ENCODE data around the gene GTF2H4.
"Not testable (repeated sequence)": the region's sequence is repeated elsewhere in the genome, so short reads cannot be mapped to it uniquely, and the experiment has no call there.

The GTF2H4 gene

DNA sequence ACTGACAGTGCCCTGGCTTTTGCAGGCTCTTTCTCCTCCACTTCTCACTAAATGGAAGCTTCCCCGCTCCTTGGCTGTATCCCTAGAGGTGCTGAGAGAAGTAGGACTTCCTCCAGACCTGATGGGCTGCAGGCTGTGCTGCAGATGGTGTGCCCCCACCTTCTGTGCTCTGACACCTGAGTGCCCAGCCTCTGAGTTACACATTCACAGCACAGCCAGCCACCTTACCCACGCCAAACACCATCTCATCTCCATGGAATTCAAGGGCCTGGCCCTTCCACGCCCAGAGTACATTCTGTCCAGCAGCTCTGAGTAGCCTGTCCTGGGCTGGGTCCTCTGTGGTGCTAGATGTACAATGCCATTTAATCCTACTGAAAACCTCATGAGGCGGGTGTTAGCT, 18.6 kb downstream of the GTF2H4 start:
- DNase-seq, result no peak

DNA sequence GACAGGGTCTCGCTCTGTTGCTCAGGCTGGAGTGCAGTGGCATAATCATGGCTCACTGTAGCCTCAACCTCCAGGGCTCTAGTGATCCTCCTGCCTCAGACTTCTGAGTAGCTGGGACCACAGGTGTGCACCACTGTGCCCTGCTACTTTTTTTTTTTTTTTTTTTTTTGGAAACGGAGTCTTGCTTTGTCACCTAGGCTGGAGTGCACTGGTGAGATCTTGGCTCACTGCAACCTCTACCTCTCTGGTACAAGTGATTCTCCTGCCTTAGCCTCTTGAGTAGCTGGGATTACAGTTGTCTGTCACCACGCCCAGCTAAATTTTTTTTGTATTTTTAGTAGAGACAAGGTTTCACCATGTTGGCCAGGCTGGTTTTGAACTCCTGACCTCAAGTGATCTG, 19.1 kb downstream of the GTF2H4 start:
- not testable (repeated sequence) for DNase-seq

DNA sequence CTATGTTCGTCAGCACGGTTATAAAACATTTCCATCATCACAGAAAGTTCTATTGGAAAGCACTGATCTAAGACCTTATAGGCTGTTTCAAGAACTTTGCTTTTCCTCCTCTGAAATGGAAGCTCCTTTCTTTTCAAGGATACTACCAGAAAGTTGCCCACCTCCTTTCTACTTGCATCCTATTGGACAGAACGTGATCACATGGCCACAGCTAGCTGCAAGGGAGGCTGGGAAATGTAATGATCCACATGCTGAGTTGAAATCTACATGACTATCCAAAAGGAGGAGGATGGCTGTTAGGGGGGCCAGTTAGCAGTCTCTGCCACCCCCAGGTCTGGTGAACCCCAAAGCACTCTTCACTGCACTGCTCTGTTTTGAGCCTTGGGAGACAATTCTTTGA, 20.7 kb downstream of the GTF2H4 start:
- no peak for DNase-seq

DNA sequence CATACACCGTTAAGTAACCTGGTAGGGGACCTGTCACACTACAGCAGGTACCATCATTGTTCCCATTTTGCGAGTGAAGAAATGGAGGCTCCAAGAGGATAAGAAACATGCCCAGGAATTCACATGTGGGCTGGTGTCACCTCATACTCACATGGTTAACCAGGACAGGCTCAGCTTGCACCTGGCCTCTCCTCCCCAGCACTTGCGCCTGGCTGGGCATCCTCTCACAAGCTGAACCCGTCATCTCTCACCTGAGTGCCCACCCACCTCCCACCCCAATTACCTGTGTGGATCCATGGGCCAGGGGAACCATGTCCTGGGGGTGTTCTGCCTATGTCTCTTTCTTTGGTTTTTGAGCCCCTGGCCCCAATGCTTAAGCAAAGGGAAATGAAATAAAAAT, 22.5 kb downstream of the GTF2H4 start:
- DNase-seq, result no peak

DNA sequence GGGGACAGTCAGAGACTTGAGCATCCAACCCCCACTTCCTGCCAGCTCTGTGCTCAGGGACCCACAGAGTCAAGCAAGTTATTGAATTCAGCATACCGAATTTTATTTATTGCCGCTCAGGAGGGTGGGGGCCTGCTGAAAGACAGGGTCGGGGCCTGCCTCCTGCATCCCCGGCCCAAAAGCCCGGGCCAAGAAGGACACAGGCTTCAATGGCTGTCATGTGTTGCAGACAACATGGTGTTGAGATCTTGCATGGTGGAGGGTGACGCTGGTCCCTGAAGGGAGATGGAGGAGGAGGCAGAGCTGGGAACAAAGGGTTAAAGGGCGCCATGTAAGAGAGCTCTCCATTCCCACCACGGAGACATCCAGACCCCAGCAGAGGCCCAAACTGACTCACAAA, 23.3 kb downstream of the GTF2H4 start:
- DNase-seq, result no peak

DNA sequence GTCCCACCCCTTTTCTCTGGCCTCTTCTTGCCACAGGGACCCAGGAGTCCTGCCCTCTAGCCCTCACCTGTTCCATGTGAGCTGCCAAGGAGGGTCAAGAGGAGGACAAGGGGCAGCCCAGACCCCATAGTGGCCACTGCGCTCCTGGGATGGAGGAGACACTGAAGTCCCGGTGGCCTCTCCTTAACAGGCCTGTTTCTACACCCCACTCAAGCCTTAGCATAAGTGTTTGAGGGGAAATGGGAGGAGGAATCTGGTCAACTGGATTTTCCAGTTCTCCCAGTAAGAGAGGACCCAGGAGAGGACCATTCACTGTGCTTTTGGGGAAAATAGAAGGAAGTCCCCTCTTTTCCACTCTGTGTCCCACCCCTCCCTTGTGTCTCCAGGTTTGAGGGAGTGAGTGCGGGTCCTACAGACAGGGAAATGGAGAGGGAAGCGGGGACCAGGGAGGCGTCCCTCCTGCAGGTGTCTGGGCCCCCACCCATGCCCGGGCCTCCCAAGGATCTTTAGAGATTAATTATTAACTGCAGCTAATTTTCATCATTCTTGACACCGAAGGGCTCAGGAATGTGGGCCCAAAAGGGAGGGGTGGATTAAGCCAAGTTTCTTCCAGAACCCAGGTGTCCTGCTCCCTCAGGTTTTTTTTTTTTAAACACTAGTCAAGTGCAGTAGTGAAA, 24.1 kb downstream of the GTF2H4 start, which contains the start of gene SFTA2:
SFTA2 (minus strand) TSS at position 202 of the 677 bp plus-strand sequence; CDS start at position 128, 74 bp downstream.
- no peak for DNase-seq

DNA sequence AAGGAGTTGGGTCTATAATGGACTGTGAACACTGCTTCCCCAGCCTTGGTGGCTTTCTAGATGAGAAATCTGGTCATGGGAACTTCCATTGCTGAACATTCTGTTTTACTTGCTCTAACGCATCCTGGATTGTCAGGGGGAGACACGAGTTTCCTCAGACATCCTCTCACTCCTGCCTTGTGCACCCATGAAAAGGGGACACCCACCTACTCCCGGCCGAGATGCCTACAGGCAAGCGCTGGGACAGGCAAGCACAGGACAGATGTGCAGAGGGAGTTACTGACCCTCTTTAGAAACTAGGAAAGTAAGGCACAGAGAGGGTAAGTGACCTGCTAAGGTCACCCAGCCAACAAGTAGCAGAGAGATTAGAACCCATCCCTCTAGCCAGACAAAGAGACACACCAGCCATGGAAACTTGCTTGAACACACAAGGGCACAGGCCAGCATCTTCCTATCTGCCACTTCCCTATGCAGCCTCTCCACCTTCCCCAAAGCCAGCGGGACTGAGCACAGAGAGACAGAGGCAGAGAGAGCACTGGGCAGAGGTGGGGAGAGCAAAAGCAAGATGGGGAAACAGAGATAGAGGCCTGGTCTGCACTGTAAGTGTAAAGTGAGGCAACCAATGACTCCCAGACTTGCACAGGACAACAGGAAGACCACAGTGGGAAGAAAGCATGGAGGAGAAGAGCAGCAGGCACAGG, 24.8 kb downstream of the GTF2H4 start:
- no peak for DNase-seq

DNA sequence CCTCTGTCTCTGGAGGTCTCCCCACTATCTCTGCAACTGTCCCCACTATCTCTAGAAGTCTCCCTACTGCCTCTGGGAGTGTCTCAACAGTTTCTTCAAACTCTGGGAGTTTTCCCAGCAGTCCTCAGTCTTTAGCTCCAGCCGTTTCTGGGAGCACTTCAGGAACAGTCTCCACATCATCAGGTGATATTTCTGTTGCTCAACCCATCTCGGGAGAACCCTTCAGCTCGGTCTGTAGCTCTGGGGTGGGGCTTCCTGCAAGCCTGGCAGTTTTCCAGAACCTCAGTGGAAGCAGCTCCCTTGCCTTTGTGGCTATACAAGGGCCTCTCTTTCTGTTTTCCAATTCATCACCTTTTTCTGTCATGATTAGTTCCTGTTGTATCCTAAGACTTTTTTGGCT, 27.0 kb downstream of the GTF2H4 start:
- no peak for DNase-seq

DNA sequence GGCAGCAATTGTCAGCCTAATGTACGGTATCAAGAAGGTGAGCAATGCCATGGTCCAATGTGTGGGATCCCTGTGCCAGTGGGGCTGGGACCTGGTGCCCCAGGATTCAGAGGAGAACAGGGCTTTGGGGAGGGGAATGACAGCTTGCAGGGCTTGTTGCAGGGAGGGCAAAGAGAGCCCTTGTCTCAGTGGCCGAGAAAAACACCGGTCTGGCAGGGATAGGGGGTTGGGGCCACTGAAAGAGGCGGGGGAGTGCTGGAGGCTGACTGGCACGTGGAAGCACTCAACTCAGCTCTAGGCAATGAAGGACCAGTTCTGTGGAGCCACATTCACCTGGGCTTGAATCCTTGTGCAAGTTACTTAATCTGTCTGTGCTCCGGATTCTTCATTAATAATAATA, 29.3 kb downstream of the GTF2H4 start:
- no peak for DNase-seq

DNA sequence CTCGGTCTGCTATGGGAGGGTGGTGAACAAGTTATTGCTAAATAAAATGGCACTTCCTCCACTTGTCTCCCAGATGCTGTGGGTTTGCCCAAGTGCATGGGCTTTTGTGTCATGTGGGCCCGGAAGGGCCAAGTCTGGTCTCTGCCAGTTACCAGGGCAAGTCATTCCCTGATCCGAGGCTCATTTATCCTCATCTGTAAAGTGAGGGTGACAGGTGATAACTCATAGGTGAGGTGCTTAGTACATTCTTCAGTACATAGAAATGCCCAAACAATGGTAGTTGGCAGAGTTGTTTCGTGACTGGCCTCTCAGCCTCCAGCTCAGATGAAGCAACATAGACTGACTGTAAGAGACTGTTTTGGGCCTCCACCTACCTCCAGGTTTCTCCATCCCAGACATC, 30.7 kb downstream of the GTF2H4 start:
- DNase-seq, result no peak

DNA sequence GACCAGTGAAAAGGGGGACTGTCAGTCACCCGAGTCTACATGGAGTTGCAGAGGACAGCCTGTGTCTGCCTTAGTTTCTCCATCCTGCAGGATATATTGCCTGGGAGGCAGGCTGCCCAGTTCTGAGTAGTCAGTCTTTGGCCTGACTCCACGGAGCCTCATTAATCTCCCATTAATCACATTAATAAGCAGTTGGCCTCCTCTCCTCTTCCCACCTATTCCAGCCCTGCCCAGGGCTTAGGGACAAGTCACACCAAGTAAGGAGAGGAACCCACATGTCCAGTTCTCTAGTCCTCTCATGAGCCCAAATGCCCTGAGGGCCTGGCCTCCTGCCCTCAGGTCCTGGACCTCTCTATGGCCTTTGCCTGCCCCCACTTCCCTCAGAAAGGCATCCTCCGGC, 31.5 kb downstream of the GTF2H4 start:
- DNase-seq, result no peak

DNA sequence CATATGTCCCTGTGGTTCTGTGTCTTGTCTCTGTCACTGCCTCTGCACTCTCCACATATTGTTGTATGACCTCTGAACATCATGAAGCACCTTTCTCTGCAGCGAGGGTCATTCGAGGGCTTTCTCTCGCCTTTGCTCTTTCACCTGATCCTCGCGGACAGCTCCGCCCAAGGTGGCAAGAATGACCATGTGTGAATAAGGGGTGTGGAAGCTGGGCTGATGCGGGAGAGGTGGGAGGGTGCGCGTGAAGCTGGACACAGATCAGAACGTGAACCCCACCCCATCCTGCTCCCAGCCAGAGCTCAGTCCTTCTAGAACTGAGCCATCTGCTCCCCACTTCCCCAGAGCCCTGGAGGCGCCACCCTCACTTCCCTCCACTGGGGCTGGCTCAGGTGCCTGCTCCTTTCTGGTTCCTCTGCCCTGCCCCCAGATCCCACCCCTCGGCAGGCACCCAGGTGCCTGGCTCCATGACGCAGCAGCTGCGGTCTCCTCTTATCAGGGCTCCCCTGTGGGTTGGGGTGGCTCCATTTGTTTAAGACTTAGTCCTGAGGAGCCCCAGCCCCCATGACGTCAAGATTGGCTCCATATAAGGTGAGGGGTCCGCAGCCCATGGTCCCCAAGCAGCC, 32.5 kb downstream of the GTF2H4 start, which contains the start of gene MUCL3:
MUCL3 (plus strand) TSS at position 613 of the 626 bp plus-strand sequence. CDS start 27 bp downstream, outside the sequence.
- no peak for DNase-seq

DNA sequence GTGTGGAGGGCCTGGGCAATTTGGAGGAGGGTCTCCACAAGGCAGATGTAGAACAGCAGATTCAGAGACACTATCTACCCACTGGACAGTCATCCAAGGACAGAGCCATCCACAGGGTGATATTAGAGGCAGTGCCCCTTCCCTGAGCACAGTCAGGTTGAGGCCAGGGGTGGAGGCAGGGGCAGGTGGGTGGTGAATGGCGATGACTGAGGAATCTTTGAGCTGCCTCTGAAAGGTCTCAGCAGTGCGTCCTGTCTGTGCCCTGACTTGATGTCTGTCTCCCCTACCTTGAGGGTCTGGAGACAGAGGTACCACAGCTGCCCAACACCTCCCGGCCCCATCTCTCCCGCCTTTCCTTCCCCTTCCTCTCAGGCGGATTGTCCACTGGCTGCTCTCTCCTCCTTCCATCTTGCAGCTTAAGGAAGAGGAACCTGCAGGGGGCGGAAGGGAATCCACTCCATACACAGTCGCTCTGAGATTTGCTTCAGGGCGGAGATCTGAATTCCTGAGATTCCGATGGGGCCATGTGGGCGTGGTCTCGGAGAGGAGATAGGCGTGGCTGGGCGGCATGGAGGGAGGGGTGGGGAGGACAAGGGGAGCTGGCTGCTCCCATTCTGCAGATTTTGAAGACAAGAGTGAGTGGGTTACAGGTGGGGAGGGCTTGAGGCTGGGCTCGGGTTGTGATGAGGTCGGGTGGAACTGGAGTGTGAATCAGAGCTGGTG, 34.5 kb downstream of the GTF2H4 start:
- DNase-seq, result no peak

DNA sequence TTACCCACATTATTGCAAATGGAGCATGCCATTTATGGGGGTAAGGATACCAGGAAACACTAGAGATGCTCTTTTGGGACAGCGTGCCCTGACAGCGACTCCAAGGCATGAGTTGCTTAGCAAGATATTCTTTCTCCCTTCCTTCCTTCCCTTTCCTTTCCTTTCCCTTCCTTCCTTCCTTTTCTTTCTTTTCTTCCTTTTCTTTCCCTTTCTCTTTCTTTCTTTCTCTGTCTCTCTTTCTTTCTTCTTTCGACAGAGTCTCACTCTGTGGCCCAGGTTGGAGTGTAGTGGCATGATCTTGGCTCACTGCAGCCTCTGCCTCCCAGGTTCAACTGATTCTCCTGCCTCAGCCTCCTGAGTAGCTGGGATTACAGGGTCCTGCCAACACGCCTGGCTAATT, 36.0 kb downstream of the GTF2H4 start:
- DNase-seq, result no peak

DNA sequence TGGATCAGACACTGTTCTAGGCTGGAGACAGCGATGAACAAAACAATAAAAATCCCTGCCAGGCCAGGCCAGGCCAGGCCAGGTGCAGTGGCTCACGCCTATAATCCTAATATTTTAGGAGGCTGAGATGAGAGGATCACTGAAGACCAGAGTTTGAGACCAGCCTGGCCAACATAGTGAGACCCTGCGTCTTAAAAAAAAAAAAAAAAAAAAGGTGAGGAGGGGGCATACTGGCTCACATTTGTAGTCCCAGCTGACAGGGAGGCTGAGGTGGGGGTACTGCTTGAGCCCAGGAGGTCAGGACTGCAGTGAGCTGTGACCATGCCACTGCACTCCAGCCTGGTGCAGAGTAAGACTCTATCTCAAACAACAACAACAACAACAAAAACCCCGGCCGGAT, 37.3 kb downstream of the GTF2H4 start:
- DNase-seq, result no peak

DNA sequence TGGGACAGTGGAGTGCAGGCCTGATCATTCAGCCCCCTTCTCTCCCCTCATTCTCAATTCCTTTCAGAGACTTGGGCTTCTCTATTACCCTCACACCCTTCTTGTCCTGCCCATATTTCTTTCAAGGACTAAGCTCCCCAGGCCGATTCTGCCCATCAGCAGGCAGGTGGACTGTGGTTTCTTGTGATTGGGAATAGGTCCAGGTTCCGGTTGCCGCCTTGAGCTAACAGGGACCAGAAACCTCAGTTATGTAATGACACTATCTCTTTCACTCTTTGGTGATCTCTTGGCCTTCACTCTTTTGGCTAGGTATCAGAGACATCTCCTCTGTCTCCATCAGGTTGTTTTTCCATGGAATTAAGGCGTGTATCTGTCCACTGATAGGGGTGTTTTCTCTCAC, 39.2 kb downstream of the GTF2H4 start:
- DNase-seq, result no peak

DNA sequence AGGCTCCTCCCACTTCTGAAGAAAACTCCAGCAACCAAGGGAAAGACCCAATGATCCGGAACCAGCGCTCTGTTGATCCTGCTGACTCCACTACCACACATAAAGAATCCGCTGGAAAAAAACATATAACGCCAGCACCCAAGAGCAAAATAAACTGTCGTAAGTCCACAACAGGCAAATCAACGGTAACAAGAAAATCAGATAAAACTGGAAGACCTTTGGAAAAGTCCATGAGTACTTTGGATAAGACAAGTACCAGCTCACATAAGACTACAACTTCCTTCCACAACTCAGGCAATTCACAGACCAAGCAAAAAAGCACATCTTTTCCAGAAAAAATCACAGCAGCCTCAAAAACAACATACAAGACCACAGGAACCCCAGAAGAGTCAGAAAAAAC, 40.8 kb downstream of the GTF2H4 start:
- no peak for DNase-seq

DNA sequence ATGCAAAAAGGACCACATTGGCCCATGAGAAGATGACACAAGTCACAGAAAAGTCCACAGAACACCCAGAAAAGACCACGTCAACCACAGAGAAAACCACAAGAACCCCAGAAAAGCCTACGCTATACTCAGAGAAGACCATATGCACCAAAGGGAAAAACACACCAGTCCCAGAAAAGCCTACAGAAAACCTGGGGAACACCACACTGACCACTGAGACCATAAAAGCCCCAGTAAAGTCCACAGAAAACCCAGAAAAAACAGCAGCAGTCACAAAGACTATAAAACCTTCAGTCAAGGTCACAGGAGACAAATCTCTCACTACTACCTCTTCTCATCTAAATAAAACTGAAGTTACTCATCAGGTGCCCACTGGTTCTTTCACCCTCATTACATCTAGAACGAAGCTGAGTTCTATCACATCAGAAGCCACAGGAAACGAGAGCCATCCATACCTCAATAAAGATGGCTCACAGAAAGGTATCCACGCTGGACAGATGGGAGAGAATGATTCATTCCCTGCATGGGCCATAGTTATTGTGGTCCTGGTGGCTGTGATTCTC, 44.0 kb downstream of the GTF2H4 start:
- no peak for DNase-seq

DNA sequence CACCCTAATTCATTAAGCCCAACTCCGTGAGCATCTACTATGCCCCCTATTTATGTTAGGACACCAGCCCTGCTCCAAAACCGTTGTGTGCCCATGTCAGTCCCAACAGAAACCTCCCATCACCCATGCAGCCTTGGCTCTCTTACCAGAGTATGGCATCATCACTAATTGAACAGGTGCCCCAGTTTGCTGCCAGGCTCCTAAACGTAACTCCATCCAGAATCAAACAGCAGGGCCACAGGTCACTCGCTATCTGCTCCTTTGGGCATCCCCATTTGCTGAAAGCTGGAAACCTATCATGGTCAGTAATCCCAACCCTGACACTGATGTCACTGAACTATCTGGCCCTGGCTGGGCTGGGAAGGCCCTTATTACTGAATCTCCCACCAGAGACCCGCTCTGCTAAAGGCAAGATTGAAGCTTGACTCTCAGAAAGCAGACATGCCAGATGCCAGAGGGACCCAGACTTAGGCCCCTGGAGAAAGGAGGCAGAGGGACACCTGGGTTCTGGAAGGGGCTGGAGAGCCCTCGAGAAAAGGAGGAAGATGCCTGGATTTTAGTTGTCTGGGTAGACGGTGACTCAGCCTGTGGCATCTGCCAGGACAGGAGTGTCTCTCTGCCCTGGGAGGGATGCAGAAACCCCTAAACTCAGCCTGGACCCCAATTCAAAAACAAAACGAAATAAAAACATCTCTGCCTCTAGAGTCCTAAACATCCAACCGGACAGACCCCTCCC, 46.8 kb downstream of the GTF2H4 start:
- DNase-seq, result no peak

DNA sequence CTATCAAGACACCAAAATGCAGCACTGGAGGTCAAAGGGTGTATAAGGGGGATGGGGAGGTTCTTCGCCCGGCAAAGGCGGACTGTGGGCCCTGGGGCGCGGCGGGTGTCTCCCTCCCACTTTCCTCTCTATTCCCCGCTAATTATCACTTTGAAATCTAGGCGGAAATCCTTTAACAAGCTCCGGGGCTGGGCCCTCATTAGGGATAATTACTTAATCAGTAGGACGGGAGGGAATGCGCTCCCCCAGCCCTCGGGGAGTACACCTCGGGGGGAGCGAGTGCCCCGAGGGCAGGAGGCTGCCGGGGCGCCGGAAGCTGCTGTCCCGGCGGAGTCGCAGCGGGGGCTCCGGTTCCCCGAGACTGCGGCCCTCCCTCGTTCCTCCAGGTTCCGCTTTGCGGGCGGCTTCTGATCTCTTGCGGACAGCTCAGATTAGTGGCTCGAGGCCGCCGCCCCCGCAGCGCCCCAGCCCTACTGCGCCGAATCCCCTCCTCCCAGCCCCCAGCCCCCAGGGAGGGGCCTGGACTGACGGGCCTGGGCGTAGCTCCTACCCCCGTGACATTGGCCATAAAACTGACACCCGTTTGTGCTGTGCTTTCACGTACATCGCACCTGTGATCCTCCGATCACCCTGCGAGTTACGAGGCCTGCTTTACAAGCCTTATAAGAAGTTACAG, 47.5 kb downstream of the GTF2H4 start:
- DNase-seq, result peak; percentile 38

DNA sequence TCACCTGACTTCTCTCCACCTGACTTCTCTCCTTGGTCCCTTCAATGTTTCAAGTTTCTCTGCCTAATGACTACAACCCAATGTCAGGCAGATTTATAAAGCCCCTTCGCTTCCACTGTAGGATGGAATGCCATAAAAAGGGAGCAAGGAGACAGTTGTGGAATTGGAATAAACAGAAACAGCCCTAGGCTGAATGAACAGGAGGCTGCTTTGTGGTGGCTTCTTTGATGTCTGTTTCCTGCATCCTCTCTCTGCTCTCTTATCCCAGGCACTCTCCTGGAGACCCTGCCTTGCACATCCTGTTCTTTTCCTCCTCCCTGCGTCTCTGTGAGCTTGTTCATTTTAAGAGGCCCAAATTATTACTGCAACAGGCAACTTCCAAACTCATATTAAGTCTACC, 49.7 kb downstream of the GTF2H4 start:
- no peak for DNase-seq

All from effector CD4-positive, alpha-beta T cell (primary cell).